Psoas muscle (tissue), 8 donors: ENCODE data around the gene DDO. TPM values are rescaled to one million over a fixed set of nuclear protein-coding genes. Genes with fewer than 3 reads are reported as not detected.

Experiments
- ATAC-seq, 4 donors: fragments of 200-7000 bp; cut with Tn5 transposase; one replicate each; pipeline ENCODE4 v1.9.1; 2020; ENCODE audit warnings: moderate library complexity in 3 of 4, mild to moderate bottlenecking in 2 of 4
- DNase-seq, 2 donors: peaks; one replicate each; pipeline ENCODE4 v3.0.0-alpha.2; 2020
- H3K27ac ChIP-seq: fragments of 200-600 bp; one replicate; pipeline ENCODE4 v1.8.0; 2022
- H3K27me3 ChIP-seq, 3 donors: fragments of 200-600 bp in 1 of 3; one replicate each; pipeline versions ENCODE4 v1.6.1 to v1.8.0; 2013 to 2022; ENCODE audit warnings: low read length in 2 of 3, mild to moderate bottlenecking in 2 of 3, moderate library complexity in 1 of 3; ENCODE audit not compliant: insufficient read depth in 3 of 3
- H3K36me3 ChIP-seq, 2 donors: fragments of 200-600 bp in 1 of 2; one replicate each; pipeline versions ENCODE4 v1.6.1 to v1.8.0; 2013 to 2022; ENCODE audit warnings: low read depth in 1 of 2, mild to moderate bottlenecking in 1 of 2, moderate library complexity in 1 of 2; ENCODE audit not compliant: insufficient read depth in 1 of 2
- H3K4me1 ChIP-seq: fragments of 200-600 bp; one replicate; pipeline ENCODE4 v1.8.0; 2022
- H3K4me3 ChIP-seq: fragments of 200-600 bp; one replicate; pipeline ENCODE4 v1.8.0; 2022; ENCODE audit warnings: mild to moderate bottlenecking
- H3K9me3 ChIP-seq: fragments of 200-600 bp; one replicate; pipeline ENCODE4 v1.8.0; 2022
- WGBS, 3 donors: extraction: QIAGEN DNeasy Blood & Tissue Kit; methylation state at CpG; one replicate each; pipeline versions ENCODE4 v1.1.6 to v1.1.7; 2013; 5-methylcytosine and 5-hydroxymethylcytosine counted together
- intact Hi-C, 2 donors: fragments of 100-400 bp; cut with DNase I; formaldehyde crosslinking; loops; one replicate each; pipeline versions ENCODE4 v1.11.0 to v1.14.2; 2022
- polyA plus RNA-seq, 3 donors: library from polyadenylated mRNA; stranded (reverse); fragments of 200-250 nt; gene quantifications; one replicate each; pipeline ENCODE4 v1.2.3, GENCODE V29; 2013
- total RNA-seq, 4 donors: library from RNA; stranded (reverse); fragmentation: NEBNext Ultra II Directional in 2 of 4; extraction: Animal tissue kit (Norgen Biotek cat#: 25700) in 2 of 4; gene quantifications; one replicate each; pipeline versions ENCODE4 v1.2.1 to v1.2.4, GENCODE V29; 2021 to 2023
- TF ChIP-seq, protein P1 (sequence below): fragments of 200-600 bp; IDR thresholded peaks from one replicate; pipeline ENCODE4 v1.8.0; 2022; ENCODE audit warnings: antibody characterized with exemption
- donor health status: healthy with polysubstance abuse.
- donor health status: DM: no; HTN: no; CAD: no; lungs with moderate emphysema.
- donor health status: Bipolar disorder and iron deficiency.
- donor health status: healthy.
- donor health status: DM: yes; HTN: yes; CAD: no.
- donor health status: DM: no; HTN: no; CAD: no.
- donor health status: DM: no; HTN: no; CAD: no.
- donor health status: DM: yes; HTN: yes; CAD: no.

DDO gene
- total and polyA plus RNA-seq, 7 donors, result 1.7 to 9.7 (median 4.8) TPM

DNA sequence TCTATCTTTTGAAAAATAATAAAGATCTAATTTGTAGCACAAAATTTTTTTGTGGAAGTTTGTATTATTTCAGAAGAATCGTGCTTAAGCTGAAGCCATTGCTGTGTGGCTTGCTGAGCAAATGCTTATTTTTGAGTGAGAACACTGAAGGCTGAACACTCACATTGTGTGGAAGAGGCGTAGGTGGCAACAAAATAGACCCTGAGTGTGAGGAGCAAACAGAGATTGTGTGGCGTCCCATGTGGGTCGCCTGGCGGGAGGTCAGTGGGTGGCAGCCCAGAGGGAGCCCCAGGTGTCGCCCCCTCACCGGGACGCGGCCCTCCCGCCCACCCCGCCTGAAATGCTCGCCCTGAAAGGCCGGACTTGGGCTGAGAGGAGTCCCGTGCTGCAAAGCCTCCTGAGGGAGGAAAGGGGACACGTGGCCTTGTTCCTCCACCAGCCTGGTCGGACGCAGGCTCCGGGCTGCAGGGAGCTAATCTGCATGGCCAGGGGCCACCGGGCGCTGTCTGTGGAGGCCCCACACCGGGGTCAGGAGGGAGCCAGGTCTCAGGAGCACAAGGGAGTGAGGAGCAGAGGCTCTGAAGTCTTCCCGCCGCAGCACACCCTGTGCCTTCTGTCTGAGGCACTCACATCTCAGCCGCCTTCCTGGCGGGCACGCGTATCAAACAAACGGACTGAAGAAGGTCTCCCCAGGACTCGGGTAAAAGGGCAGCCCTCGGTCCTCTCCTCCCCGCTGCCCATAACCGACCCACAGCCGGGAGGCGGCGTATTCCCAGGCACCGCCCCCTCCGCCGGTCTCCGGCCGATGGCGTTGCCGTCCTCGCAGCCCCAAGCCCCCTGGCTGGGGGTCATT is 15.9 kb downstream of the DDO start:
- TF ChIP-seq, protein P1, sequence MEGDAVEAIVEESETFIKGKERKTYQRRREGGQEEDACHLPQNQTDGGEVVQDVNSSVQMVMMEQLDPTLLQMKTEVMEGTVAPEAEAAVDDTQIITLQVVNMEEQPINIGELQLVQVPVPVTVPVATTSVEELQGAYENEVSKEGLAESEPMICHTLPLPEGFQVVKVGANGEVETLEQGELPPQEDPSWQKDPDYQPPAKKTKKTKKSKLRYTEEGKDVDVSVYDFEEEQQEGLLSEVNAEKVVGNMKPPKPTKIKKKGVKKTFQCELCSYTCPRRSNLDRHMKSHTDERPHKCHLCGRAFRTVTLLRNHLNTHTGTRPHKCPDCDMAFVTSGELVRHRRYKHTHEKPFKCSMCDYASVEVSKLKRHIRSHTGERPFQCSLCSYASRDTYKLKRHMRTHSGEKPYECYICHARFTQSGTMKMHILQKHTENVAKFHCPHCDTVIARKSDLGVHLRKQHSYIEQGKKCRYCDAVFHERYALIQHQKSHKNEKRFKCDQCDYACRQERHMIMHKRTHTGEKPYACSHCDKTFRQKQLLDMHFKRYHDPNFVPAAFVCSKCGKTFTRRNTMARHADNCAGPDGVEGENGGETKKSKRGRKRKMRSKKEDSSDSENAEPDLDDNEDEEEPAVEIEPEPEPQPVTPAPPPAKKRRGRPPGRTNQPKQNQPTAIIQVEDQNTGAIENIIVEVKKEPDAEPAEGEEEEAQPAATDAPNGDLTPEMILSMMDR, result no peak
- WGBS, 3 donors, result 26 to 44% (median 38%) methylated on average over 36 to 43 of the region's 43 CpGs
- peaks cover 0 to 35% of the 10 kb centered on the region in 2 donors for H3K36me3 ChIP-seq
- intact Hi-C loops, result loop anchor here in 1 of 2 donors (10.0 kb wide), 1 partner anchor 695 kb away; no protein-coding TSS in a partner anchor
- no peaks in the 10 kb centered on the region for H3K27me3 ChIP-seq
- ATAC-seq (peak in 3 of 4 donors; percentile 19 to 29 (median 25)), DNase-seq (peak in 1 of 2 donors; percentile 18)
- H3K4me1 ChIP-seq, result no peaks in the 10 kb centered on the region
- H3K27ac ChIP-seq, result no peak overlapping the region
- no peaks in the 10 kb centered on the region for H3K9me3 ChIP-seq
- H3K4me3 ChIP-seq, result peak overlapping the region; percentile 60

DNA sequence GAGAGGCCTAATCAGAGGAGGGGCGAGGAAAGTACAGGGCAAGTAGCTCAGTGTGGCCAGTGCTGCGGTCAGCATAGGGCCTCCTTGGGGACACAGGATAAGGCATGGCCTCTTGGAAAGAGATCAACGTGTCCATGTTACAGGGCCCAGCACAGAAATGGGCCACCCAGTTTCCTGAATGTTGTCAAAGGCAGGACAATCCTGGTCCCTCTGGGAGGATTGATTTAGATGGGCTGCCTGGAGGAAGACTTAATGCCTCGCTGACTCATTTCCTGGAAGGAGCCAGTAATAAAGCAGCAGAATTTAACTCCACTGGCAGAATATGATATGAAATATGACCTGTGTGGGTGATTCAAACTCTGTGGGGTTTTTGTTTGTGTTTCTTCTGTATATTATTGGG is 16.6 kb downstream of the DDO start:
- Histone ChIP-seq H3K4me1 (no peaks in the 10 kb centered on the region), H3K27me3 (no peaks in the 10 kb centered on the region), H3K36me3 (peaks cover 0 to 33% of the 10 kb centered on the region in 2 donors), H3K27ac (no peak overlapping the region), H3K4me3 (no peak overlapping the region), H3K9me3 (no peaks in the 10 kb centered on the region)
- TF ChIP-seq, protein P1, result no peak
- no peak for ATAC-seq
- intact Hi-C loops, result loop anchor here in 1 of 2 donors (10.0 kb wide), 1 partner anchor 694 kb away; no protein-coding TSS in a partner anchor
- DNase-seq, result no peak
- 75 to 80% (median 77%) methylated on average over 4 of the region's 4 CpGs for WGBS, 3 donors

DNA sequence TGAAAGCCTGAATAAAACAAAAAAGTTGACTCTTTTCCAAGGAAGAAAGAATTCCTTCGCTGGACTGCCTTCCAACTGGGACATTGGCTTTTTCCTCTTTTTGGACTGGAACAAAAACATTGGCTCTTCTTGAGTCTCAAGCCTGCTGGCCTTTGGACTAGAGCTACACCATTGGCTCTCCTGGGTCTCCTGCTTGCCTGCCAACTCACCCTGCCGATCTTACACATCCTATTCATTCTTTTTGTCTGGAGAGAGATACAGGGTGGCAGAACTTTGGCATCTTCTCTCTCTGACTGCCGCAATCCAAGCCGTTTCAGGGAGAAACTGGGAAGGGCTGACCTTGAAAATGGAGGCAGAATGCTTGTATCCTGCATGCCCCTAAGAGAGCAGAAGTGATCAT is 20.2 kb downstream of the DDO start:
- no peaks in the 10 kb centered on the region for H3K4me1 ChIP-seq
- intact Hi-C loops, result loop anchor here in 1 of 2 donors (10.0 kb wide), 1 partner anchor 690 kb away; no protein-coding TSS in a partner anchor
- no peak overlapping the region for H3K27ac ChIP-seq
- H3K9me3 ChIP-seq, result no peaks in the 10 kb centered on the region
- no peaks in the 10 kb centered on the region for H3K27me3 ChIP-seq
- ATAC-seq (no peak), DNase-seq (no peak)
- H3K36me3 ChIP-seq, result peaks cover 0 to 21% of the 10 kb centered on the region in 2 donors
- TF ChIP-seq, protein P1, result no peak
- H3K4me3 ChIP-seq, result no peak overlapping the region
- 44 to 78% (median 52%) methylated on average over 4 of the region's 4 CpGs for WGBS, 3 donors

DNA sequence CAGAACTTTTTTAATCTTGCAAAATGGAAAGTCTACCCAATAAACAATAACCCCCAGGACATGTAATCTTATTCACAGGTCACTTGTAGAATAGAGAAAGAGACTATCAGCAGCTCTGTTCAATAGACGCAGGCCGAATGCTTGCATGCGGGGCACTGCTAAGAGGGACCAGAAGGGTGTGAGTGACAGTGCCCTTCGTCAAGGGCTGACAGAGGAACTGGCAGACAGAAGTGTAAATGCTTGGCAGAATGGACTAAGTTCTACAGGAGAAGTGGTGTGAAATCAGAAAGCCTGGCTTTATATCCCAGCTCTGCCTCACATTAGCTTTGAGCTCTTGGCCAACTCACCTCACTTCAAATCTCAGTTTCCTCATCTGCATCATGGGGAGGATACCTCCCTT is 21.0 kb downstream of the DDO start:
- intact Hi-C loops, result loop anchor here (5.0 to 10.0 kb wide), 2 partner anchors 687 to 690 kb away; no protein-coding TSS in a partner anchor
- ATAC-seq, result no peak

More for the DNA sequence above, 21.0 kb downstream of the DDO start:
- TF ChIP-seq, protein P1, result no peak
- no peaks in the 10 kb centered on the region for H3K4me1 ChIP-seq
- H3K27me3 ChIP-seq, result no peaks in the 10 kb centered on the region
- H3K27ac ChIP-seq, result no peak overlapping the region
- no peaks in the 10 kb centered on the region for H3K9me3 ChIP-seq
- peaks cover 0 to 21% of the 10 kb centered on the region in 2 donors for H3K36me3 ChIP-seq
- DNase-seq, result no peak
- 89 to 92% (median 91%) methylated on average over 4 of the region's 4 CpGs for WGBS, 3 donors
- no peak overlapping the region for H3K4me3 ChIP-seq
